GM12878 (cell line): ENCODE results near the gene HNRNPA1. TPM values are rescaled to one million over a fixed set of nuclear protein-coding genes. Genes with fewer than 3 reads are reported as not detected.

Source experiments
- ATAC-seq: fragments of 200-7000 bp; cut with Tn5 transposase; 3 replicates; pipeline ENCODE4 v1.9.1; 2020; ENCODE audit warnings: mild to moderate bottlenecking, moderate library complexity
- BruUV-seq: library from RNA; stranded (reverse); fragments of 400-500 nt; replicated peaks from 2 replicates; lab custom pipeline; 2021; lab: Mats Ljungman, UMichigan
- CTCF ChIA-PET: fragments of 300-600 bp; sonication (Branson Sonifier 250); formaldehyde crosslinking; extraction: SDS; loops from one replicate; lab custom pipeline; 2021; ENCODE audit warnings: inconsistent platforms; lab: Yijun Ruan, JAX
- POLR2A ChIA-PET: fragments of 350-600 bp; formaldehyde crosslinking; extraction: SDS; loops from one replicate; lab custom pipeline; 2021; ENCODE audit warnings: inconsistent platforms; lab: Charles Lee
- RAD21 ChIA-PET: fragments of 300-600 bp; sonication (Branson Sonifier 250); formaldehyde crosslinking; loops from one replicate; lab custom pipeline; 2023; ENCODE audit warnings: antibody characterized with exemption; ENCODE audit not compliant: unreplicated experiment; lab: Charles Lee
- SMC1A ChIA-PET: fragments of 300-600 bp; sonication (Branson Sonifier 250); formaldehyde crosslinking; loops from one replicate; lab custom pipeline; 2023; ENCODE audit not compliant: unreplicated experiment, uncharacterized antibody; lab: Charles Lee
- DNase-seq: peaks from one replicate; pipeline ENCODE4 v3.0.0-alpha.2; 2011; ENCODE audit warnings: low read depth, low spot score
- FAIRE-seq: peaks from 3 replicates; lab custom pipeline; 2011; peaks lifted over from hg19 to GRCh38; lab: Jason Lieb, UNC
- H2AFZ ChIP-seq: 2 replicates; pipeline ENCODE4 v1.6.0; 2011; ENCODE audit warnings: low read depth, low read length, control low read depth; ENCODE audit not compliant: control insufficient read depth
- H3K27ac ChIP-seq: 2 replicates; pipeline ENCODE4 v1.5.1; 2011; ENCODE audit warnings: control low read depth; ENCODE audit not compliant: control insufficient read depth, insufficient read depth
- H3K27me3 ChIP-seq, 2 experiments: replicated peaks in 1 of 2; 2 replicates each; pipeline versions ENCODE4 v1.6.0 to v1.6.1; 2011; ENCODE audit warnings: low read length in 1 of 2; ENCODE audit not compliant: control insufficient read depth in 2 of 2, insufficient read depth in 2 of 2
- H3K36me3 ChIP-seq, 2 experiments: 2 replicates each; pipeline ENCODE4 v1.5.1; 2011; ENCODE audit warnings: low read length in 1 of 2; ENCODE audit not compliant: control insufficient read depth in 2 of 2, insufficient read depth in 2 of 2
- H3K4me1 ChIP-seq: 2 replicates; pipeline ENCODE4 v1.6.1; 2011; ENCODE audit warnings: mild to moderate bottlenecking, low read length, moderate library complexity, mixed read lengths; ENCODE audit not compliant: control insufficient read depth, insufficient read depth
- H3K4me2 ChIP-seq: 2 replicates; pipeline ENCODE4 v1.6.0; 2011; ENCODE audit warnings: control low read depth; ENCODE audit not compliant: control insufficient read depth, insufficient read depth
- H3K4me3 ChIP-seq: fragments of 200-600 bp; sonication (generic); 2 replicates; pipeline ENCODE4 v1.5.1; 2016
- H3K79me2 ChIP-seq: 2 replicates; pipeline ENCODE4 v1.6.0; 2011; ENCODE audit warnings: low read length; ENCODE audit not compliant: control insufficient read depth, insufficient read depth
- H3K9ac ChIP-seq: 2 replicates; pipeline ENCODE4 v1.8.0; 2011; ENCODE audit warnings: low read length, control low read depth, mixed read lengths; ENCODE audit not compliant: control insufficient read depth, insufficient read depth
- H3K9me3 ChIP-seq: replicated peaks from 3 replicates; pipeline ENCODE4 v1.5.1; 2011; ENCODE audit warnings: mild to moderate bottlenecking, low read length; ENCODE audit not compliant: control insufficient read depth, insufficient read depth
- H4K20me1 ChIP-seq: 2 replicates; pipeline ENCODE4 v1.6.0; 2011; ENCODE audit not compliant: control insufficient read depth, insufficient read depth
- ATF2 ChIP-seq: IDR thresholded peaks from 2 replicates; pipeline ENCODE4 v1.6.1; 2012; ENCODE audit warnings: low read length, inconsistent platforms
- EZH2 ChIP-seq: IDR thresholded peaks from 2 replicates; pipeline ENCODE4 v1.6.1; 2012; ENCODE audit warnings: low read depth, mild to moderate bottlenecking, control low read depth, inconsistent platforms, low read length, borderline replicate concordance; ENCODE audit not compliant: control insufficient read depth
- IKZF1 ChIP-seq: fragments of 450-650 bp; conservative IDR thresholded peaks from 2 replicates; pipeline ENCODE4 v1.6.1; 2017; ENCODE audit warnings: antibody characterized with exemption, mild to moderate bottlenecking
- TAF1 ChIP-seq: IDR thresholded peaks from 2 replicates; pipeline ENCODE4 v1.6.1; 2011; ENCODE audit warnings: mild to moderate bottlenecking, low read depth, low read length, borderline replicate concordance
- ZNF687 ChIP-seq: fragments of 450-650 bp; IDR thresholded peaks from 2 replicates; pipeline ENCODE4 v1.6.1; 2017; ENCODE audit warnings: mild to moderate bottlenecking, moderate library complexity
- in situ Hi-C: fragments of 300-500 bp; cut with MboI; formaldehyde crosslinking; loops from 9 replicates; pipeline ENCODE4 v1.14.3; 2018; ENCODE audit warnings: mixed read lengths
- intact Hi-C: fragments of 100-400 bp; cut with micrococcal nuclease; formaldehyde crosslinking; loops from one replicate; pipeline ENCODE4 v1.14.2; 2022; ENCODE audit not compliant: unreplicated experiment
- polyA plus RNA-seq, 11 experiments: library from polyadenylated mRNA; depleted of rRNA in 4 of 11; unstranded in 6 of 11; stranded (reverse) in 5 of 11; fragments of >200 nt; fragmentation: Nextera tagmentation in 4 of 11; fragmentation: Illumina TruSeq in 1 of 11; extraction: Ambion mirVana in 4 of 11; extraction: Trizol in 1 of 11; gene quantifications; 1 replicate in 1 of 11; 2 replicates in 10 of 11; pipeline versions ENCODE4 v1.2.1 to v1.2.3, GENCODE V29; 2011 to 2016; ENCODE audit warnings: inconsistent platforms in 2 of 11, missing spikeins in 2 of 11, low read depth in 1 of 11
- total RNA-seq, 4 experiments: library from RNA; depleted of rRNA in 3 of 4; stranded (reverse); fragments of >200 nt in 3 of 4; fragmentation: Illumina TruSeq in 1 of 4; extraction: Trizol in 1 of 4; gene quantifications; 2 replicates each; pipeline versions ENCODE4 v1.2.1 to v1.2.3, GENCODE V29; 2013 to 2021
- TF ChIP-seq, protein P1 (sequence below): fragments of 450-650 bp; conservative IDR thresholded peaks from 2 replicates; pipeline ENCODE4 v1.6.1; 2017; ENCODE audit warnings: mild to moderate bottlenecking, moderate library complexity

Gene HNRNPA1
- total and polyA plus RNA-seq, 10 of the 15 experiments (the other 5 are each of a cell fraction or from before 2014, with no cell fraction given) = 630 to 2,342 (median 1,407) TPM

- BruUV-seq = no TSS peak
- intact Hi-C loops = loop anchor here (2.0 kb wide), 1 partner anchor 19 kb away; no protein-coding TSS in a partner anchor
- ChIA-PET SMC1A (interaction anchor here (0.8 to 3.3 kb wide), 14 partner anchors 9 to 127 kb away, joined by 3 to 28 read pairs (median 4); partner anchors contain the start of genes CBX5, COPZ1, HNRNPA1 and ZNF385A), RAD21 (interaction anchor here (1.6 to 4.3 kb wide), 5 partner anchors 17 to 101 kb away, joined by 4 to 39 read pairs (median 11); partner anchors contain the start of genes CBX5, COPZ1 and HNRNPA1), CTCF (interaction anchor here (0.7 to 3.7 kb wide), 24 partner anchors 9 to 146 kb away, joined by 3 to 26 read pairs (median 4); partner anchors contain the start of genes CBX5, COPZ1 and HNRNPA1), POLR2A (interaction anchor here (0.7 to 3.4 kb wide), 10 partner anchors 9 to 240 kb away, joined by 3 to 60 read pairs (median 5); partner anchors contain the start of genes CBX5, COPZ1, HNRNPA1 and NCKAP1L)
- no peaks in the 10 kb centered on the region for H3K27me3 ChIP-seq
- ATAC-seq (no peak), DNase-seq (no peak)
- no peak for TF ChIP-seq ZNF687
- no peak for TF ChIP-seq TAF1
- TF ChIP-seq ATF2 = no peak
- TF ChIP-seq IKZF1 = no peak
- TF ChIP-seq EZH2 = no peak
- TF ChIP-seq, protein P1, sequence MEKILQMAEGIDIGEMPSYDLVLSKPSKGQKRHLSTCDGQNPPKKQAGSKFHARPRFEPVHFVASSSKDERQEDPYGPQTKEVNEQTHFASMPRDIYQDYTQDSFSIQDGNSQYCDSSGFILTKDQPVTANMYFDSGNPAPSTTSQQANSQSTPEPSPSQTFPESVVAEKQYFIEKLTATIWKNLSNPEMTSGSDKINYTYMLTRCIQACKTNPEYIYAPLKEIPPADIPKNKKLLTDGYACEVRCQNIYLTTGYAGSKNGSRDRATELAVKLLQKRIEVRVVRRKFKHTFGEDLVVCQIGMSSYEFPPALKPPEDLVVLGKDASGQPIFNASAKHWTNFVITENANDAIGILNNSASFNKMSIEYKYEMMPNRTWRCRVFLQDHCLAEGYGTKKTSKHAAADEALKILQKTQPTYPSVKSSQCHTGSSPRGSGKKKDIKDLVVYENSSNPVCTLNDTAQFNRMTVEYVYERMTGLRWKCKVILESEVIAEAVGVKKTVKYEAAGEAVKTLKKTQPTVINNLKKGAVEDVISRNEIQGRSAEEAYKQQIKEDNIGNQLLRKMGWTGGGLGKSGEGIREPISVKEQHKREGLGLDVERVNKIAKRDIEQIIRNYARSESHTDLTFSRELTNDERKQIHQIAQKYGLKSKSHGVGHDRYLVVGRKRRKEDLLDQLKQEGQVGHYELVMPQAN = no peak
- TF ChIP-seq, all 136 proteins: peak for 0
- Histone ChIP-seq H3K27ac (peak overlapping the region; percentile 1; the same call in 1 of the 2 replicates), H3K36me3 (peaks cover 2 to 15% of the 10 kb centered on the region in 2 experiments; a peak in 3 of 4 replicates), H4K20me1 (no peaks in the 10 kb centered on the region), H3K4me3 (no peak overlapping the region), H3K9ac (no peak overlapping the region; the same call in 1 of the 2 replicates), H2AFZ (no peak overlapping the region), H3K9me3 (no peaks in the 10 kb centered on the region), H3K4me2 (0 out of 2 replicates have a peak overlapping the region, but pooled peaks have one; percentile 2), H3K4me1 (peaks cover 17% of the 10 kb centered on the region), H3K79me2 (peaks cover 39% of the 10 kb centered on the region)
- FAIRE-seq = no peak
- in situ Hi-C loops = no loop called here
These were observed 22.3 kb upstream of the HNRNPA1 start for GRCh38 chr12:54258201-54258681.
